RWPE1 (cell line): Measurements from ENCODE around the gene ZNF134.

Experiments used
- CTCF ChIA-PET: fragments of 350-600 bp; sonication (Branson Sonifier 250); formaldehyde crosslinking; extraction: SDS; loops from one replicate; lab custom pipeline; 2021; lab: Yijun Ruan, JAX
- POLR2A ChIA-PET: fragments of 400-600 bp; formaldehyde crosslinking; extraction: SDS; loops from one replicate; lab custom pipeline; 2020; ENCODE audit warnings: antibody characterized with exemption; ENCODE audit not compliant: low non-redundant PET; lab: Yijun Ruan, JAX
- DNase-seq: peaks from one replicate; pipeline ENCODE4 v3.0.0; 2012; ENCODE audit warnings: low spot score
- H3K27ac ChIP-seq: fragments of 450-650 bp; 2 replicates; pipeline ENCODE4 v1.5.1; 2017
- CTCF ChIP-seq: fragments of 450-650 bp; conservative IDR thresholded peaks from 2 replicates; pipeline ENCODE4 v1.5.1; 2017; ENCODE audit warnings: low read depth, mild to moderate bottlenecking

ZNF134 gene

GRCh38 chr19:57578487-57579205, 35.4 kb upstream of the ZNF134 start, which contains the start of gene ZNF416:
ZNF416 (minus strand) TSS chr19:57578911; CDS start chr19:57578704, 207 bp downstream.
- POLR2A ChIA-PET: no interaction called here
- no peak for TF ChIP-seq CTCF
- CTCF ChIA-PET: no interaction called here

GRCh38 chr19:57583104-57583520, 30.9 kb upstream of the ZNF134 start:
- DNase-seq: no peak
- POLR2A ChIA-PET: no interaction called here
- CTCF ChIA-PET: no interaction called here
- no peak overlapping the region for H3K27ac ChIP-seq
- no peak for TF ChIP-seq CTCF

More at GRCh38 chr19:57578487-57579205, 35.4 kb upstream of the ZNF134 start, which contains the start of gene ZNF416:
- peak within 1 kb of the TSS; percentile 67 for H3K27ac ChIP-seq
- peak; percentile 98 for DNase-seq

- DNase-seq: peak; percentile 83
- TF ChIP-seq CTCF: no peak
- no peak within 1 kb of the TSS for H3K27ac ChIP-seq
- POLR2A ChIA-PET: no interaction called here
- CTCF ChIA-PET: interaction anchor here (0.7 kb wide), 1 partner anchor 229 kb away, joined by 3 read pairs; no protein-coding TSS in a partner anchor
Observed at GRCh38 chr19:57583521-57584416, 30.3 kb upstream of the ZNF134 start, which contains the start of gene ZIK1. ZIK1 (plus strand) TSS chr19:57584145; CDS start chr19:57584357, 212 bp downstream.

- POLR2A ChIA-PET: no interaction called here
- TF ChIP-seq CTCF: no peak
- no peak overlapping the region for H3K27ac ChIP-seq
- peak; percentile 23 for DNase-seq
- CTCF ChIA-PET: no interaction called here
Observed at GRCh38 chr19:57587529-57587928, 26.5 kb upstream of the ZNF134 start.

GRCh38 chr19:57599377-57599760, 14.7 kb upstream of the ZNF134 start:
- H3K27ac ChIP-seq: peak overlapping the region; percentile 55
- ChIA-PET POLR2A (no interaction called here), CTCF (no interaction called here)
- no peak for TF ChIP-seq CTCF
- no peak for DNase-seq

GRCh38 chr19:57599761-57600383, 14.2 kb upstream of the ZNF134 start, which contains the start of gene ZNF530:
ZNF530 (plus strand) TSS chr19:57599885; CDS start chr19:57604346, 4,461 bp downstream.
- ChIA-PET POLR2A (no interaction called here), CTCF (no interaction called here)
- peak; percentile 93 for DNase-seq
- peak within 1 kb of the TSS; percentile 55 for H3K27ac ChIP-seq
- no peak for TF ChIP-seq CTCF
